Trophoblast cell (in vitro differentiated cells and primary cell): Measurements from ENCODE around the gene COX6A1.
"Not testable (repeated sequence)": the region's sequence is repeated elsewhere in the genome, so short reads cannot be mapped to it uniquely, and the experiment has no call there.

Source experiments
- DNase-seq, 2 donors: peaks; one replicate each; pipeline ENCODE4 v3.0.0-alpha.2; 2016
- H2AFZ ChIP-seq: 2 replicates; pipeline ENCODE4 v1.6.1; 2013; ENCODE audit warnings: low read length, moderate library complexity, mild to moderate bottlenecking; ENCODE audit not compliant: insufficient read depth, poor library complexity
- H2AK5ac ChIP-seq: 2 replicates; pipeline ENCODE4 v1.6.1; 2013; ENCODE audit warnings: mild to moderate bottlenecking, low read length
- H2BK120ac ChIP-seq: 2 replicates; pipeline ENCODE4 v1.6.1; 2013; ENCODE audit warnings: low read length, mild to moderate bottlenecking, moderate library complexity; ENCODE audit not compliant: insufficient read depth, poor library complexity
- H2BK12ac ChIP-seq: 2 replicates; pipeline ENCODE4 v1.6.1; 2013; ENCODE audit warnings: mild to moderate bottlenecking, low read length, moderate library complexity
- H2BK5ac ChIP-seq: 2 replicates; pipeline ENCODE4 v1.6.1; 2013; ENCODE audit warnings: low read length, low read depth, moderate library complexity, mild to moderate bottlenecking; ENCODE audit not compliant: poor library complexity
- H3K14ac ChIP-seq: 2 replicates; pipeline ENCODE4 v1.6.1; 2013; ENCODE audit warnings: mild to moderate bottlenecking, low read length
- H3K18ac ChIP-seq: 2 replicates; pipeline ENCODE4 v1.6.1; 2013; ENCODE audit warnings: mild to moderate bottlenecking, low read length
- H3K23ac ChIP-seq: 2 replicates; pipeline ENCODE4 v1.6.1; 2013; ENCODE audit warnings: low read length
- H3K27ac ChIP-seq: 2 replicates; pipeline ENCODE4 v1.5.1; 2013; ENCODE audit warnings: low read depth, mild to moderate bottlenecking, inconsistent platforms, low read length, moderate library complexity
- H3K27me3 ChIP-seq: 2 replicates; pipeline ENCODE4 v1.6.1; 2013; ENCODE audit warnings: inconsistent platforms, mild to moderate bottlenecking, low read length, moderate library complexity; ENCODE audit not compliant: insufficient read depth
- H3K36me3 ChIP-seq, 2 experiments: 1 replicate in 1 of 2; 2 replicates in 1 of 2; pipeline ENCODE4 v1.6.1; 2013; ENCODE audit warnings: low read length in 2 of 2, mild to moderate bottlenecking in 2 of 2, moderate library complexity in 1 of 2; ENCODE audit not compliant: insufficient read depth in 2 of 2, control insufficient read depth in 1 of 2
- H3K4ac ChIP-seq: 2 replicates; pipeline ENCODE4 v1.6.1; 2013; ENCODE audit warnings: low read depth, mild to moderate bottlenecking, low read length, moderate library complexity
- H3K4me1 ChIP-seq, 2 experiments: 1 replicate in 1 of 2; 2 replicates in 1 of 2; pipeline ENCODE4 v1.6.1; 2013; ENCODE audit warnings: low read length in 2 of 2, mild to moderate bottlenecking in 2 of 2, moderate library complexity in 1 of 2; ENCODE audit not compliant: insufficient read depth in 2 of 2, control insufficient read depth in 1 of 2
- H3K4me2 ChIP-seq: 2 replicates; pipeline ENCODE4 v1.6.1; 2013; ENCODE audit warnings: inconsistent platforms, mild to moderate bottlenecking, low read length, moderate library complexity
- H3K4me3 ChIP-seq: 2 replicates; pipeline ENCODE4 v1.5.1; 2013; ENCODE audit warnings: mild to moderate bottlenecking, low read depth, low read length, inconsistent platforms
- H3K79me1 ChIP-seq: one replicate; pipeline ENCODE4 v1.6.1; 2013; ENCODE audit warnings: low read length
- H3K79me2 ChIP-seq: 2 replicates; pipeline ENCODE4 v1.6.1; 2013; ENCODE audit warnings: low read length, mild to moderate bottlenecking; ENCODE audit not compliant: control insufficient read depth, insufficient read depth, poor library complexity
- H3K9ac ChIP-seq: 2 replicates; pipeline ENCODE4 v1.6.1; 2013; ENCODE audit warnings: mild to moderate bottlenecking, low read length
- H3K9me3 ChIP-seq: 2 replicates; pipeline ENCODE4 v1.6.1; 2013; ENCODE audit warnings: low read depth, mild to moderate bottlenecking, control low read depth, inconsistent platforms, low read length; ENCODE audit not compliant: insufficient read depth
- H4K12ac ChIP-seq: 2 replicates; pipeline ENCODE4 v1.6.1; 2013; ENCODE audit warnings: low read depth, mild to moderate bottlenecking, low read length, moderate library complexity
- H4K8ac ChIP-seq: 2 replicates; pipeline ENCODE4 v1.6.1; 2013; ENCODE audit warnings: low read depth, mild to moderate bottlenecking, low read length, moderate library complexity
- H4K91ac ChIP-seq: one replicate; pipeline ENCODE4 v1.6.1; 2013; ENCODE audit warnings: low read depth, mild to moderate bottlenecking, low read length, moderate library complexity
- WGBS: extraction: QIAGEN DNeasy Blood & Tissue Kit; methylation state at CpG from one replicate; pipeline ENCODE4 v1.1.7; 2013; ENCODE audit warnings: missing lambda C conversion rate; ENCODE audit not compliant: insufficient read length, insufficient coverage; ENCODE audit errors: extremely low coverage; 5-methylcytosine and 5-hydroxymethylcytosine counted together

The COX6A1 gene

GRCh38 chr12:120485961-120486881 is 48.3 kb downstream of the COX6A1 start:
- Histone ChIP-seq H3K9me3 (no peaks in the 10 kb centered on the region), H3K4me1 (no peaks in the 10 kb centered on the region), H3K14ac (no peak overlapping the region), H3K23ac (no peak overlapping the region), H3K4me3 (no peak overlapping the region), H3K36me3 (peaks cover 2 to 4% of the 10 kb centered on the region in 2 experiments), H3K9ac (no peak overlapping the region), H3K27me3 (no peaks in the 10 kb centered on the region), H3K79me2 (no peaks in the 10 kb centered on the region), H2BK5ac (no peak overlapping the region), H4K91ac (no peak overlapping the region), H3K79me1 (no peaks in the 10 kb centered on the region), H4K8ac (no peak overlapping the region), H4K12ac (no peak overlapping the region), H2BK12ac (no peak overlapping the region), H2AK5ac (no peak overlapping the region), H3K18ac (no peak overlapping the region), H3K4ac (no peak overlapping the region), H3K4me2 (no peak overlapping the region), H2BK120ac (no peak overlapping the region), H3K27ac (no peak overlapping the region), H2AFZ (no peak overlapping the region)
- no peak for DNase-seq
- no CpG with 5 or more reads among the region's 7 CpGs for WGBS

- not testable (repeated sequence) for H4K8ac ChIP-seq, H3K14ac ChIP-seq, H3K27ac ChIP-seq, H3K9me3 ChIP-seq, H4K12ac ChIP-seq, H3K4me3 ChIP-seq, H3K79me1 ChIP-seq, H3K4ac ChIP-seq, DNase-seq, H3K18ac ChIP-seq, H2BK120ac ChIP-seq, H4K91ac ChIP-seq, H3K79me2 ChIP-seq, H3K9ac ChIP-seq, H3K4me1 ChIP-seq, H3K27me3 ChIP-seq, H3K4me2 ChIP-seq, H3K36me3 ChIP-seq, H2AK5ac ChIP-seq, H2BK12ac ChIP-seq, H2BK5ac ChIP-seq, H3K23ac ChIP-seq, H2AFZ ChIP-seq
- no CpG with 5 or more reads among the region's 7 CpGs for WGBS
These were observed 49.6 kb downstream of the COX6A1 start for GRCh38 chr12:120487552-120487951.

GRCh38 chr12:120488057-120488640 is 50.2 kb downstream of the COX6A1 start:
- Histone ChIP-seq H2BK120ac (no peak overlapping the region), H3K9ac (no peak overlapping the region)
- DNase-seq: no peak

GRCh38 chr12:120489018-120489417 is 51.1 kb downstream of the COX6A1 start:
- no peak overlapping the region for H2AFZ ChIP-seq
- H2AK5ac ChIP-seq: no peak overlapping the region
- no peak overlapping the region for H3K14ac ChIP-seq
- no peak overlapping the region for H3K4me2 ChIP-seq
- WGBS: no CpG with 5 or more reads among the region's 4 CpGs
- DNase-seq: no peak
- no peaks in the 10 kb centered on the region for H3K79me2 ChIP-seq
- no peaks in the 10 kb centered on the region for H3K79me1 ChIP-seq
- no peak overlapping the region for H2BK12ac ChIP-seq
- no peaks in the 10 kb centered on the region for H3K4me1 ChIP-seq
- H3K36me3 ChIP-seq: peaks cover 8% of the 10 kb centered on the region in 2 experiments
- no peak overlapping the region for H3K4ac ChIP-seq
- H4K91ac ChIP-seq: no peak overlapping the region
- H2BK120ac ChIP-seq: no peak overlapping the region
- no peak overlapping the region for H4K8ac ChIP-seq
- H4K12ac ChIP-seq: no peak overlapping the region
- no peak overlapping the region for H3K23ac ChIP-seq
- no peak overlapping the region for H2BK5ac ChIP-seq
- no peak overlapping the region for H3K9ac ChIP-seq
- H3K4me3 ChIP-seq: no peak overlapping the region
- no peak overlapping the region for H3K27ac ChIP-seq
- no peaks in the 10 kb centered on the region for H3K27me3 ChIP-seq
- H3K9me3 ChIP-seq: no peaks in the 10 kb centered on the region
- no peak overlapping the region for H3K18ac ChIP-seq

More at GRCh38 chr12:120488057-120488640, 50.2 kb downstream of the COX6A1 start:
- Histone ChIP-seq H3K36me3 (peaks cover 8% of the 10 kb centered on the region in 2 experiments), H2AK5ac (no peak overlapping the region), H2AFZ (no peak overlapping the region), H4K91ac (no peak overlapping the region), H3K4me1 (no peaks in the 10 kb centered on the region), H3K23ac (no peak overlapping the region), H3K4me3 (no peak overlapping the region), H2BK5ac (no peak overlapping the region), H3K18ac (no peak overlapping the region), H2BK12ac (no peak overlapping the region), H3K79me1 (no peaks in the 10 kb centered on the region), H3K14ac (no peak overlapping the region), H3K4ac (no peak overlapping the region), H3K79me2 (no peaks in the 10 kb centered on the region), H3K4me2 (no peak overlapping the region), H3K9me3 (no peaks in the 10 kb centered on the region), H3K27ac (no peak overlapping the region), H4K8ac (no peak overlapping the region), H4K12ac (no peak overlapping the region), H3K27me3 (no peaks in the 10 kb centered on the region)
- no CpG with 5 or more reads among the region's 5 CpGs for WGBS
